ENCODE data around the gene PHLDB2.

DNA sequence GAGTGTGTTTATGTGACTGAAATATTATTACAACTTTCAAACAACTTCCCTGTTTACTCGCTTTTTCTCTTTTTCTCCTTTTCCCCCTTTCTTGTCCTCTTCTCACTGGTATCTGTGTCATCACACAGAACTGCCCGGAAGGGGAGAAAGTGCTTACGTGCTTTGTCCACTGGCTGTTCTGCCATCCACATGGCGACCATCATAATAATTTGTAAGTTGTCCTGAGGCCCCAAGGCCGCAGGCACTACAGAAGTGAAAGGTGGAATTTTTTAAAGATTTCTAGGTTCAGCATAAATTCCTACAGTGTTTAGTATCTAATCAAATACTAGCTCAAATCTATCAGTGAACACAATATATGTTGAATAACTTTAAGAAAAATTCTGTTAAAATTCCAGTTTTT is 93.0 kb downstream of the PHLDB2 start:
- TF ChIP-seq, protein P1, sequence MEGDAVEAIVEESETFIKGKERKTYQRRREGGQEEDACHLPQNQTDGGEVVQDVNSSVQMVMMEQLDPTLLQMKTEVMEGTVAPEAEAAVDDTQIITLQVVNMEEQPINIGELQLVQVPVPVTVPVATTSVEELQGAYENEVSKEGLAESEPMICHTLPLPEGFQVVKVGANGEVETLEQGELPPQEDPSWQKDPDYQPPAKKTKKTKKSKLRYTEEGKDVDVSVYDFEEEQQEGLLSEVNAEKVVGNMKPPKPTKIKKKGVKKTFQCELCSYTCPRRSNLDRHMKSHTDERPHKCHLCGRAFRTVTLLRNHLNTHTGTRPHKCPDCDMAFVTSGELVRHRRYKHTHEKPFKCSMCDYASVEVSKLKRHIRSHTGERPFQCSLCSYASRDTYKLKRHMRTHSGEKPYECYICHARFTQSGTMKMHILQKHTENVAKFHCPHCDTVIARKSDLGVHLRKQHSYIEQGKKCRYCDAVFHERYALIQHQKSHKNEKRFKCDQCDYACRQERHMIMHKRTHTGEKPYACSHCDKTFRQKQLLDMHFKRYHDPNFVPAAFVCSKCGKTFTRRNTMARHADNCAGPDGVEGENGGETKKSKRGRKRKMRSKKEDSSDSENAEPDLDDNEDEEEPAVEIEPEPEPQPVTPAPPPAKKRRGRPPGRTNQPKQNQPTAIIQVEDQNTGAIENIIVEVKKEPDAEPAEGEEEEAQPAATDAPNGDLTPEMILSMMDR (IDR thresholded peaks at IDR 0.05) = no peak
- no peak for TF ChIP-seq POLR2A (IDR thresholded peaks at IDR 0.05)

Measured in lower leg skin (tissue), 3 donors.